SU-DHL-6 (cell line): ENCODE measurements around the gene STIM2.
"Not testable (repeated sequence)": the region's sequence is repeated elsewhere in the genome, so short reads cannot be mapped to it uniquely, and the experiment has no call there.

Experiments used
- H2AFZ ChIP-seq: fragments of 200-600 bp; sonication (generic); 2 replicates; pipeline ENCODE4 v1.6.1; 2014; ENCODE audit warnings: low read depth, mild to moderate bottlenecking, moderate library complexity, mixed read lengths, antibody characterized with exemption, low read length; ENCODE audit not compliant: severe bottlenecking
- H3F3A ChIP-seq: fragments of 200-600 bp; shearing (Covaris generic); 2 replicates; pipeline ENCODE4 v1.6.0; 2016; ENCODE audit warnings: antibody characterized with exemption, mild to moderate bottlenecking; ENCODE audit not compliant: insufficient read depth
- H3K27ac ChIP-seq: fragments of 200-600 bp; sonication (generic); 2 replicates; pipeline ENCODE4 v1.5.1; 2016; ENCODE audit warnings: low read depth, mild to moderate bottlenecking, low read length, moderate library complexity, mixed read lengths
- H3K27me3 ChIP-seq: fragments of 200-600 bp; sonication (generic), shearing (Covaris generic); 2 replicates; pipeline ENCODE4 v1.6.0; 2014; ENCODE audit warnings: mild to moderate bottlenecking, low read length
- H3K36me3 ChIP-seq: fragments of 200-600 bp; sonication (generic); 2 replicates; pipeline ENCODE4 v1.6.1; 2014; ENCODE audit warnings: mild to moderate bottlenecking, low read length, mixed read lengths
- H3K4me2 ChIP-seq: fragments of 300-600, 200-600 bp; shearing (Covaris generic), sonication (generic); 2 replicates; pipeline ENCODE4 v1.6.0; 2014; ENCODE audit warnings: low read length, low read depth, mild to moderate bottlenecking; ENCODE audit not compliant: poor library complexity, severe bottlenecking
- H3K4me3 ChIP-seq: fragments of 200-600 bp; sonication (generic); 2 replicates; pipeline ENCODE4 v1.5.1; 2014; ENCODE audit warnings: antibody characterized with exemption, low read length, mild to moderate bottlenecking, mixed read lengths; ENCODE audit not compliant: insufficient read depth, poor library complexity, severe bottlenecking
- H3K79me2 ChIP-seq: fragments of 200-600 bp; sonication (generic); 2 replicates; pipeline ENCODE4 v1.6.1; 2014; ENCODE audit warnings: mild to moderate bottlenecking, low read length, moderate library complexity; ENCODE audit not compliant: insufficient read depth
- H3K9ac ChIP-seq: fragments of 200-600 bp; sonication (generic); 2 replicates; pipeline ENCODE4 v1.7.0; 2014; ENCODE audit warnings: mild to moderate bottlenecking, low read length
- H3K9me2 ChIP-seq: fragments of 200-600 bp; sonication (generic); replicated peaks from 2 replicates; pipeline ENCODE4 v1.6.1; 2014; ENCODE audit warnings: low read length; ENCODE audit not compliant: insufficient read depth
- H3K9me3 ChIP-seq: fragments of 200-600 bp; sonication (generic); 2 replicates; pipeline ENCODE4 v1.6.1; 2014; ENCODE audit warnings: low read length, mixed read lengths; ENCODE audit not compliant: insufficient read depth
- H4K20me1 ChIP-seq: fragments of 200-600 bp; sonication (generic); 2 replicates; pipeline ENCODE4 v1.6.1; 2014; ENCODE audit warnings: low read depth, mild to moderate bottlenecking, antibody characterized with exemption, low read length, moderate library complexity, mixed read lengths
- EZH2phosphoT487 ChIP-seq: fragments of 200-600 bp; sonication (generic), shearing (Covaris generic); conservative IDR thresholded peaks from 2 replicates; pipeline ENCODE4 v1.6.1; 2018; ENCODE audit warnings: mild to moderate bottlenecking, antibody characterized with exemption, low read length, moderate library complexity, mixed read lengths
- TF ChIP-seq, protein P1 (sequence below): fragments of 200-600 bp; sonication (generic); IDR thresholded peaks from one replicate; pipeline ENCODE4 v1.5.1; 2017; ENCODE audit warnings: antibody characterized with exemption, mild to moderate bottlenecking, low read length, moderate library complexity; ENCODE audit not compliant: insufficient read depth, poor library complexity, severe bottlenecking

The STIM2 gene

DNA sequence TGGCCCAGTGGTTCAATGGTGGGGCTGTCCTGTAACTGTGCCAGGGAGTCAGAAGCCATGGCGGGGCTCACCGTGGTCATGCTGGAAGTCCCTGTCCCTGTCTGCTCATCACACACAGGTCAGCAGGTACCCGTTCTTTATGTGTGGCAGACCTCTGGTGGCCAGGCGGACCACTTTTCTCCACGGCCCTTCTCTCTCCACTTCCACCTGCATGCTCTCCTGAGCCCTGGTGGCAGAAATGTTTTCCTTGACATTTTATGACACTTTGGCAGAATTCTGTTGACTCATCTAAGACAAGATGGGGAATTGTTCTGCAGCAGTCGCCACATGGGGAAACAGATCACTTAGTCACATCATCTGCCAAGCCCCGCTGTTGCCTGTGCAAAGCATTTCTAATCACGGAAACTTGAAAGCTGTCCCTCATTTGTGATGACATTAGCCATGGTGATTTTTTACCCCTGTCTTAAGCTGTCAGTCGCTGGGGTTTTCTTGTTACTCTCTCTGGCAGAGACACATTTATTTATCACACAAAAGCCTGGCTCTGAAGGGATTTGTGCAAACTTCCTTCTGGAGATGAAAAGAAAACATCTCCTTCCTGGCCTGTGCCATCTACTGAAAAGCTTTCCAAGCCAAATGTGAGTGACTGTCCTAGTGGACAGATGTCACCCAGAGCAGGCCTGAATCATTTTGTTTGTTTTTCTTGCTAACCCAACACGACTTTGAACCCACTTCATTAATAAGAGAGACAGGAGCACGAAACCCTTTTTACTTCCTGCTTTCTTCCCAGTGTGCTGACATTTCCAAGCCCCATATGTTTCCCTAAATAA is 38.8 kb upstream of the STIM2 start:
- H3K36me3 ChIP-seq = peaks cover 7% of the 10 kb centered on the region; the same call in 1 of the 2 replicates
- peaks cover 14% of the 10 kb centered on the region; the same call in 1 of the 2 replicates for H3K9me3 ChIP-seq
- 0 out of 2 replicates have a peak overlapping the region, but pooled peaks have one; percentile 20 for H3K27ac ChIP-seq
- H4K20me1 ChIP-seq = no peaks in the 10 kb centered on the region
- H3K27me3 ChIP-seq = no peaks in the 10 kb centered on the region
- TF ChIP-seq EZH2phosphoT487 = no peak
- TF ChIP-seq, protein P1, sequence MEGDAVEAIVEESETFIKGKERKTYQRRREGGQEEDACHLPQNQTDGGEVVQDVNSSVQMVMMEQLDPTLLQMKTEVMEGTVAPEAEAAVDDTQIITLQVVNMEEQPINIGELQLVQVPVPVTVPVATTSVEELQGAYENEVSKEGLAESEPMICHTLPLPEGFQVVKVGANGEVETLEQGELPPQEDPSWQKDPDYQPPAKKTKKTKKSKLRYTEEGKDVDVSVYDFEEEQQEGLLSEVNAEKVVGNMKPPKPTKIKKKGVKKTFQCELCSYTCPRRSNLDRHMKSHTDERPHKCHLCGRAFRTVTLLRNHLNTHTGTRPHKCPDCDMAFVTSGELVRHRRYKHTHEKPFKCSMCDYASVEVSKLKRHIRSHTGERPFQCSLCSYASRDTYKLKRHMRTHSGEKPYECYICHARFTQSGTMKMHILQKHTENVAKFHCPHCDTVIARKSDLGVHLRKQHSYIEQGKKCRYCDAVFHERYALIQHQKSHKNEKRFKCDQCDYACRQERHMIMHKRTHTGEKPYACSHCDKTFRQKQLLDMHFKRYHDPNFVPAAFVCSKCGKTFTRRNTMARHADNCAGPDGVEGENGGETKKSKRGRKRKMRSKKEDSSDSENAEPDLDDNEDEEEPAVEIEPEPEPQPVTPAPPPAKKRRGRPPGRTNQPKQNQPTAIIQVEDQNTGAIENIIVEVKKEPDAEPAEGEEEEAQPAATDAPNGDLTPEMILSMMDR = no peak
- 0 out of 2 replicates have a peak overlapping the region, but pooled peaks have one; percentile 15 for H3K9ac ChIP-seq
- H3K9me2 ChIP-seq = no peaks in the 10 kb centered on the region
- H3K79me2 ChIP-seq = no peaks in the 10 kb centered on the region
- H3K4me2 ChIP-seq = peak overlapping the region; percentile 67
- no peak overlapping the region for H2AFZ ChIP-seq
- H3K4me3 ChIP-seq = peak overlapping the region; percentile 36
- peaks cover 18% of the 10 kb centered on the region; the same call in 1 of the 2 replicates for H3F3A ChIP-seq

DNA sequence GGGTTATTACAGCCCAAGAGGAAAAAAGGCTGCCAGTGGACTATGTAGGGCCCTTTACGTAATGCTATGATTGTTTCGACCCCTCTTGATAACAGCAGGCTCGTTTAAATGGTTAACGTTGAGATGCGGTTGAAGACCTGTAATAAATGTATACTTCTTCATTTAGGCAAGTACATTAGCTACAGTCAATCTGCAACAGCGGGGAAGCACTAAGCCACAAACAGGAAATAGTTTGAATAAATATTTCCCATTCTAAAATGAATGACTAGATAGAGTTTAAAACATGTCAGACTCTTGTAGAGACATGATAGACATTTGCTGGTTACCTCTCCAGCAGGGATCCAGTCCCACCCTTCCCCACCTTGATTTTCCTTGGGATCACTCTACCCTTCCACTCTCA is 38.1 kb upstream of the STIM2 start:
- H3K27ac ChIP-seq = peak overlapping the region; percentile 52; the same call in 1 of the 2 replicates
- H3K9me3 ChIP-seq = peaks cover 14% of the 10 kb centered on the region; the same call in 1 of the 2 replicates
- no peak overlapping the region for H2AFZ ChIP-seq
- H3K4me3 ChIP-seq = peak overlapping the region; percentile 36
- no peaks in the 10 kb centered on the region for H4K20me1 ChIP-seq
- no peaks in the 10 kb centered on the region for H3K9me2 ChIP-seq
- H3K9ac ChIP-seq = 0 out of 2 replicates have a peak overlapping the region, but pooled peaks have one; percentile 15
- TF ChIP-seq, protein P1 = no peak
- TF ChIP-seq EZH2phosphoT487 = no peak
- H3K4me2 ChIP-seq = peak overlapping the region; percentile 67
- H3F3A ChIP-seq = peaks cover 25% of the 10 kb centered on the region
- no peaks in the 10 kb centered on the region for H3K79me2 ChIP-seq
- no peaks in the 10 kb centered on the region for H3K27me3 ChIP-seq
- H3K36me3 ChIP-seq = peaks cover 7% of the 10 kb centered on the region; the same call in 1 of the 2 replicates

DNA sequence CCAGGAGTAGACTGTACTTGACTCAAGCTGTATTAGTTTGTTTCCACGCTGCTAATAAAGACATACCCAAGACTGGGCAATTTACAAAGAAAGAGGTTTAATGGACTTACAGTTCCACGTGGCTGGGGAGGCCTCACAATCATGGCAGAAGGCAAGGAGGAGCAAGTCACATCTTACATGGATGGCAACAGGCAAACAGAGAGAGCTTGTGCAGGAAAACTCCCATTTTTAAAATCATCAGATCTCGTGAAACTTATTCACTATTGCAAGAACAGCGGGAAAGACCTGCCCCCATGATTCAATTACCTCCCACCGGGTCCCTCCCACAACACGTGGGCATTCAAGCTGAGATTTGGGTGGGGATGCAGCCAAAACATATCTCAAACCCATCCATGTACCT is 37.7 kb upstream of the STIM2 start:
- peak overlapping the region; percentile 67 for H3K4me2 ChIP-seq
- H3K9me3 ChIP-seq = peaks cover 14% of the 10 kb centered on the region; the same call in 1 of the 2 replicates

DNA sequence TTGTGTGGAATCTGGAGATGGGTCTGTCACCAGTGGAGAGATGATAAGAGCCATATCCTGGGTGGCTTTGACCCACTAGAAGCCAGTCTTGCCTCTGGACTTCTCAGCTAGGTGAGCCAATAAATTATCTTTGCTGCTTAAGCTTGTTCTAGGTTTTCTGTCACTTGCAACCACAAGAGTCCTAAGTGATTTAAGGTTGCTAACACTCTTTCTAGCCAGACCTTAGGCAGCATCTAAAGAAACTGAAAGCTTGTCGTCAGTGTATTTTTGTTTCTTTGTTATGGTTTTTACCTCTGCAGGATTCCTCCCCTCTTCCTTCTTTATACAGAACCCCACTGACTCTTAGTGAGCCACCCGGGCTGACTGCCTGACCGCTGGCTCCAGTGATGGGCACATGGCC is 37.1 kb upstream of the STIM2 start:
- Histone ChIP-seq H2AFZ (no peak overlapping the region), H3K9ac (no peak overlapping the region), H3K27ac (no peak overlapping the region), H3K4me3 (no peak overlapping the region), H3K36me3 (peaks cover 7% of the 10 kb centered on the region; the same call in 1 of the 2 replicates), H3K79me2 (no peaks in the 10 kb centered on the region), H3K9me2 (no peaks in the 10 kb centered on the region), H4K20me1 (no peaks in the 10 kb centered on the region), H3K27me3 (no peaks in the 10 kb centered on the region), H3K4me2 (no peak overlapping the region), H3K9me3 (peaks cover 14% of the 10 kb centered on the region; the same call in 1 of the 2 replicates), H3F3A (peaks cover 35% of the 10 kb centered on the region)
- no peak for TF ChIP-seq EZH2phosphoT487
- TF ChIP-seq, protein P1 = no peak

More for the DNA sequence above, 37.7 kb upstream of the STIM2 start:
- peak overlapping the region; percentile 52; the same call in 1 of the 2 replicates for H3K27ac ChIP-seq
- peaks cover 29% of the 10 kb centered on the region for H3F3A ChIP-seq
- H3K4me3 ChIP-seq, H4K20me1 ChIP-seq, H3K27me3 ChIP-seq, H3K79me2 ChIP-seq, H3K9ac ChIP-seq, H3K36me3 ChIP-seq, H3K9me2 ChIP-seq, H2AFZ ChIP-seq: not testable (repeated sequence)
